Measurements from ENCODE around the gene ALCAM. TPM values are rescaled to one million over a fixed set of nuclear protein-coding genes. Genes with fewer than 3 reads are reported as not detected.
A peak's percentile ranks its signal among the peaks of the same experiment; 100 is the strongest.

ALCAM gene
- polyA plus RNA-seq, 1 experiment: 275 TPM

- DNase-seq (ENCODE audit: low read depth, low spot score): no peak
Observed at GRCh38 chr3:105555206-105555605, 188.5 kb downstream of the ALCAM start.

GRCh38 chr3:105559856-105560255 is 193.1 kb downstream of the ALCAM start:
- no peaks in the 10 kb centered on the region for H3K27me3 ChIP-seq (ENCODE audit: control insufficient read depth, insufficient read depth, low read length)
- TF ChIP-seq CTCF (IDR thresholded peaks at IDR 0.05; ENCODE audit: low read depth, low read length): no peak
- POLR2A ChIA-PET: no interaction called here
- peak; percentile 30 for DNase-seq (ENCODE audit: low read depth, low spot score)
- CTCF ChIA-PET: no interaction called here
- no peaks in the 10 kb centered on the region for H3K9me3 ChIP-seq (ENCODE audit: control insufficient read depth, insufficient read depth, low read length)
- H3K27ac ChIP-seq (ENCODE audit: low read depth, low read length): no peak overlapping the region
- no peak overlapping the region for H3K4me3 ChIP-seq (ENCODE audit: low read depth, low read length)

More at GRCh38 chr3:105555206-105555605, 188.5 kb downstream of the ALCAM start:
- no peak overlapping the region for H3K27ac ChIP-seq (ENCODE audit: low read depth, low read length)
- ChIA-PET CTCF (interaction anchor here (0.7 kb wide), 1 partner anchor 1054 kb away, joined by 3 read pairs; no protein-coding TSS in a partner anchor), POLR2A (no interaction called here)
- no peaks in the 10 kb centered on the region for H3K27me3 ChIP-seq (ENCODE audit: control insufficient read depth, insufficient read depth, low read length)
- no peak for TF ChIP-seq CTCF (IDR thresholded peaks at IDR 0.05; ENCODE audit: low read depth, low read length)
- H3K4me3 ChIP-seq (ENCODE audit: low read depth, low read length): no peak overlapping the region
- H3K9me3 ChIP-seq (ENCODE audit: control insufficient read depth, insufficient read depth, low read length): no peaks in the 10 kb centered on the region

GRCh38 chr3:105561876-105562275 is 195.2 kb downstream of the ALCAM start:
- no peaks in the 10 kb centered on the region for H3K9me3 ChIP-seq (ENCODE audit: control insufficient read depth, insufficient read depth, low read length)
- ChIA-PET CTCF (no interaction called here), POLR2A (no interaction called here)
- H3K27ac ChIP-seq (ENCODE audit: low read depth, low read length): no peak overlapping the region
- no peak for DNase-seq (ENCODE audit: low read depth, low spot score)
- H3K4me3 ChIP-seq (ENCODE audit: low read depth, low read length): no peak overlapping the region
- TF ChIP-seq CTCF (IDR thresholded peaks at IDR 0.05; ENCODE audit: low read depth, low read length): no peak
- H3K27me3 ChIP-seq (ENCODE audit: control insufficient read depth, insufficient read depth, low read length): no peaks in the 10 kb centered on the region

- no peaks in the 10 kb centered on the region for H3K9me3 ChIP-seq (ENCODE audit: control insufficient read depth, insufficient read depth, low read length)
- H3K4me3 ChIP-seq (ENCODE audit: low read depth, low read length): no peak overlapping the region
- CTCF ChIA-PET: no interaction called here
- no peak for TF ChIP-seq CTCF (IDR thresholded peaks at IDR 0.05; ENCODE audit: low read depth, low read length)
- no peaks in the 10 kb centered on the region for H3K27me3 ChIP-seq (ENCODE audit: control insufficient read depth, insufficient read depth, low read length)
- no peak overlapping the region for H3K27ac ChIP-seq (ENCODE audit: low read depth, low read length)
- POLR2A ChIA-PET: no interaction called here
- no peak for DNase-seq (ENCODE audit: low read depth, low spot score)
Observed at GRCh38 chr3:105564546-105565288, 198.0 kb downstream of the ALCAM start.

- Histone ChIP-seq H3K27me3 (ENCODE audit: control insufficient read depth, insufficient read depth, low read length) (no peaks in the 10 kb centered on the region), H3K4me3 (ENCODE audit: low read depth, low read length) (no peak overlapping the region), H3K27ac (ENCODE audit: low read depth, low read length) (no peak overlapping the region), H3K9me3 (ENCODE audit: control insufficient read depth, insufficient read depth, low read length) (no peaks in the 10 kb centered on the region)
- POLR2A ChIA-PET: no interaction called here
- CTCF ChIA-PET: no interaction called here
- no peak for TF ChIP-seq CTCF (IDR thresholded peaks at IDR 0.05; ENCODE audit: low read depth, low read length)
- no peak for DNase-seq (ENCODE audit: low read depth, low spot score)
Observed at GRCh38 chr3:105571005-105571404, 204.3 kb downstream of the ALCAM start.
